ENCODE data around the gene CHST11. TPM values are rescaled to one million over a fixed set of nuclear protein-coding genes. Genes with fewer than 3 reads are reported as not detected.

CHST11 gene
- total and polyA plus RNA-seq, 10 donors: 5.2 to 65.1 (median 48.4) TPM

GRCh38 chr12:104457746-104458693 is 1.3 kb downstream of the CHST11 start:
- H3K4me3 ChIP-seq: peak overlapping the region; percentile 87 to 100 (median 94)
- H3K36me3 ChIP-seq: no peaks in the 10 kb centered on the region
- no peaks in the 10 kb centered on the region for H3K27me3 ChIP-seq (replicated peaks in 1 of 7)
- intact Hi-C loops (cut with DNase I; ENCODE audit: low total_unique reads): loop anchor here (2.0 to 10.0 kb wide), 2 partner anchors 55 to 417 kb away; no protein-coding TSS in a partner anchor
- no peaks in the 10 kb centered on the region for H3K9me3 ChIP-seq
- peak overlapping the region; percentile 84 to 93 (median 90) for H3K27ac ChIP-seq
- 0 to 1% (median 0%) methylated on average over 41 to 71 of the region's 71 CpGs for WGBS, 5 donors
- TF ChIP-seq POLR2AphosphoS5 (IDR thresholded peaks at IDR 0.05): peak; percentile 36 to 74 (median 69)
- no peak for TF ChIP-seq POLR2A (IDR thresholded peaks at IDR 0.05)
- peak in 2 of 11 experiments; percentile 7 to 16 for TF ChIP-seq CTCF (IDR thresholded peaks at IDR 0.05 in 8 of 11, conservative IDR thresholded peaks at IDR 0.05 in 3 of 11)
- H3K4me1 ChIP-seq: peaks cover 33 to 68% (median 51%) of the 10 kb centered on the region in 6 donors
- DNase-seq: peak; percentile 92

- H3K9me3 ChIP-seq: no peaks in the 10 kb centered on the region
- intact Hi-C loops (cut with DNase I; ENCODE audit: low total_unique reads): loop anchor here (10.0 kb wide), 1 partner anchor 416 kb away; no protein-coding TSS in a partner anchor
- H3K4me3 ChIP-seq: peak overlapping the region; percentile 87 to 100 (median 94)
- no peaks in the 10 kb centered on the region for H3K27me3 ChIP-seq (replicated peaks in 1 of 7)
- TF ChIP-seq CTCF (IDR thresholded peaks at IDR 0.05 in 8 of 11, conservative IDR thresholded peaks at IDR 0.05 in 3 of 11) (no peak), POLR2A (IDR thresholded peaks at IDR 0.05) (no peak), POLR2AphosphoS5 (IDR thresholded peaks at IDR 0.05) (no peak)
- no peaks in the 10 kb centered on the region for H3K36me3 ChIP-seq
- peaks cover 41 to 76% (median 59%) of the 10 kb centered on the region in 6 donors for H3K4me1 ChIP-seq
- peak overlapping the region; percentile 84 to 93 (median 90) for H3K27ac ChIP-seq
- WGBS, 5 donors: 5 to 15% (median 7%) methylated on average over 18 to 21 of the region's 21 CpGs
- DNase-seq: peak; percentile 81
Measured at GRCh38 chr12:104458694-104459367, 2.1 kb downstream of the CHST11 start.

- 24 to 42% (median 37%) methylated on average over 7 of the region's 7 CpGs for WGBS, 5 donors
- no peak for DNase-seq
- peak overlapping the region; percentile 84 to 93 (median 90) for H3K27ac ChIP-seq
Measured at GRCh38 chr12:104459368-104459909, 2.7 kb downstream of the CHST11 start.

More at GRCh38 chr12:104459368-104459909, 2.7 kb downstream of the CHST11 start:
- H3K27me3 ChIP-seq (replicated peaks in 1 of 7): no peaks in the 10 kb centered on the region
- H3K9me3 ChIP-seq: no peaks in the 10 kb centered on the region
- no peak for TF ChIP-seq CTCF (IDR thresholded peaks at IDR 0.05 in 8 of 11, conservative IDR thresholded peaks at IDR 0.05 in 3 of 11)
- TF ChIP-seq POLR2AphosphoS5 (IDR thresholded peaks at IDR 0.05): no peak
- no peak for TF ChIP-seq POLR2A (IDR thresholded peaks at IDR 0.05)
- peaks cover 47 to 82% (median 65%) of the 10 kb centered on the region in 6 donors for H3K4me1 ChIP-seq
- H3K36me3 ChIP-seq: no peaks in the 10 kb centered on the region
- intact Hi-C loops (cut with DNase I; ENCODE audit: low total_unique reads): loop anchor here (10.0 kb wide), 1 partner anchor 415 kb away; no protein-coding TSS in a partner anchor
- H3K4me3 ChIP-seq: peak overlapping the region; percentile 87 to 100 (median 94)

All from spleen (tissue), 11 donors.